Fibroblast of skin of left biceps (primary cell): Measurements from ENCODE around the gene PHLDB2.

Source experiments
- DNase-seq, 2 experiments: peaks; one replicate each; pipeline ENCODE4 v3.0.0-alpha.2; 2013; ENCODE audit warnings: low read depth in 2 of 2

PHLDB2 gene

DNA sequence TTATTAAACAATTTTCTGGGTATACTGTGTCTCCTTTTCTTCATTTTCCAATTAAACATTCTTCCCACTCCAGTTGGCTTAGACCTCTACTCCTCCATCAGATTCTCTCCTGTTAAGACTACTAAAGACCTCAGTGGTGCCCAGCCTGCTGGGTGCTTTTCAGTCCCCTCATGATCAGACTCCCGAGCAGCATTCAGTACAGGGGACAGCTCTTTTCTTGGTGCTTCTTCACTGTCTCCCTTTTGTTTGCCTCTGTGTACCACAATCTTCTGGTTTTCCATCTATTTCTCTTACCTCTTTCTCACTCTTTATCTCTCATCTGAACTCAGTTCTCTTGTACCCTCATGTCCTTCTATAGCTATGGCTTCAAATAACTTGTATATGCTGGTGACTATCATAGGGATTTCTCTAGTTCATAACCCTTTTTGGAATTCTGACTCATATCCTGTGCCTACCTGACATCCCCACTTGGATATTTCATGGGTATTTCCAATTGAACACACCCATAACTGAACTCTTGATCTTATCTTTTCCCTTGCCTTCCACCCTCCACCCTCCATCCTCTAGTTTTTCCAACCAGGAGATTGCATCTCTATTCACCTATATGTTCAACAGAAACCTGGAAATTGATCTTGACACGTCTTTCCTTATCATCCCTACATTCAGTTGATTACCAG, 64.2 kb downstream of the PHLDB2 start:
- DNase-seq, result no peak

DNA sequence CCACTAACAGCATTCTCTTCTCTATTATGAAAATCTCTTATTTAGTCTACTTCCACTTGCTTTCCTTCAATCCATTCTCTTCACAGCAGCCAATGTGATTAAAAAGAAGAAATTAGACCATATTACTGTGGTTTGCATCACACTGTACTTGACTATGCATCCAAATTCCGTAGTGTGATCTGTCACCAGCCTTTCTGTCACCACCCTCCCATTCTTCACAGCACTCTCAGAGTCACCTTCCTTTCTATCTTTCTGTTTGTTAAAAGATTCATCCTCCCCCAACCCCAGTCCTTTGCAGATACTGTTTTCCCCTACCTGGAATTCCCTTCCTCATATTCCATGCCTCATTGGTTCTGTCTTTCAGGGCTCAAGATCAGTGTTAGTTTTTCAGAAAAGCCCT, 64.7 kb downstream of the PHLDB2 start:
- DNase-seq, result no peak

DNA sequence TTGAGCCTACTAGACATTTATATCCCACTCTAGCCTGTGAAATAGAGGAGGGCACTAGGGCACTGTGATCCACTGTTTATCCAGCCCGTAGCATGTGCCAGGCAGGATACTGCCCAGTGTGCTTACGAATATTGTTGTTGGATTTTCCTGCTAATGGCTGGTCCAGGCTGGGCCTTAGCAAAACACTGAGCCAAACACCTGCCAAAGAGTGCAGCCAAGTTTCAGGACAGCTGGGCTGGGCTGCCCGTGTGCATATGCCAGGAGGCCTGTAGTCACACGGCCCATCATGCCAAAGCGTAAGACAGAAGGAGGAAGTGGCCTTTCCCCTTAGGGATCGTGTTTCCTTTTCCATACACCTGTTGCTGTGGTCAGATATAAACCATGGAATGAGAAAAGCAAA, 65.2 kb downstream of the PHLDB2 start:
- DNase-seq, result no peak

DNA sequence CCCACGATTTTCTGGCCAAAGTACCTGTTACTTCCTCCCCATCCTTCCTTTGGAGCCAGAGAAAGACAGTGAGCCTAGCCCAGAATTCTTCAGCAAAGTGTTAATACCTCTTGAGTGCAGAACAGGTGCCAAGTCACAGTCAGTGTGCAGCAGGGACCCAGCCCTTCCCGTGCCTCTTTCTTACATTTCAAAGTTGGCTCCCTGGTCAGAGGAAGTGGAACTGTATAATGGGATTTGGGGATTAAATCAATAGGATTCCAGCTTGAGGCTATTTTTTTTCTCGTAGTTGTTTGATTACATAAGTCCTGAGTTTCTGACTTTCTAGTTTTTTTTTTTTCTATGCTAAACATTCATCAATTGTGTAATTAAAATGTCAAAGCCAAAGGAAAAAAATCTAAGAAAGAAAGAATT, 67.2 kb downstream of the PHLDB2 start:
- DNase-seq, result no peak

DNA sequence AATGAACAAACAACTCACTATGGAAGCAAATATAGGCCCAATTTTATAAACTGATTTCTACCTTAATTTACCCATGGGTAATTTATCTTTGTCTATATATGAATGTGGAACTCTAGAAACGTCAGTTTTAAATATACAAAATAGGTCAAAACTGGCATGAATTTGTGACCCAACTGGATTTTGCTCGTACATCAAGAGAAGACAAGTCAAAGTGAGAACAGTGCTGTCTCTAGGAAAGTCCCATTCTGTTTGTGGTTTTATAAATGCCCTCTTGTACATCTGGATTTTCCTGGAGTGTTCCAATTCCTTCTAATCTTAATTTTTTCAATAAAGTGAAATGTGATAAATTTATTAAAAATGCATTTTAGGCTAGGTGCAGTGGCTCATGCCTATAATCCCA, 69.5 kb downstream of the PHLDB2 start:
- no peak for DNase-seq

DNA sequence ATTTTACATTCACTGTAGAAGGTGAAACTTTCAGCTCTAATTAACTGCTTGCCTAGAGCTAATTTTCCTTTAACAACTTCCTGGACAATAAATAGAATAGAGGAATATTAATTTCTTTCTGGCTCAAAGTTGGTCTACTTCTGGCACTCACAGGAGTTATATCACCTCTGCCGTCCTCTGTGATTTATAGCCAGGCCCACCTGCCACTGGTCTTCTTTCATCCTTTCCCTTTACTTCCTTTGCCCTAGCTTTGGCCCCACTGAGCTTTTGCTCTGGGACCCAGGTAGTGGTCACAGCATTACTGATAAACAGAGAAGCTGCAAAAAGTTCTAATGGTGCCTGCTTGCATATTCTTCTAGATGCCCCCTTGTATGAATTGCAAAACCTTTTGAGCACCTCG, 70.4 kb downstream of the PHLDB2 start:
- DNase-seq, result no peak

DNA sequence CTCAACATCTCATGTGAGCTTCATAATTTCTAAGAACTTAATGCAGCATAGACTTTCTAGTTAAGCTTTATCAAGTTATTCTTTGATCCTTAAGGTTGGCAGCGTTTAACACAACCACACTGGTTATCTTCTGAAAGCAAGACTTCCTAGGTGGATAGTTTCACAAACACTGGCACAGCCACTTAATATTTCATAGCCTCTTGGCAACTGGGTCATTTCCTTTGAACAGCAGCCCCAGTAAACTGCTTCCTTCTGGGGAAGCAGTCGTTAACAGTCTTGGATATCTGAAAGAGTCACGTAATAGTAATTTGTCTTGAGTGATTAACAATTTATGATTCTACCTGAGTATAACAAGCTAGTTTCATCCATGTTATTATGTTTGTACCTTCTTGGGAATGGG, 73.9 kb downstream of the PHLDB2 start:
- no peak for DNase-seq

DNA sequence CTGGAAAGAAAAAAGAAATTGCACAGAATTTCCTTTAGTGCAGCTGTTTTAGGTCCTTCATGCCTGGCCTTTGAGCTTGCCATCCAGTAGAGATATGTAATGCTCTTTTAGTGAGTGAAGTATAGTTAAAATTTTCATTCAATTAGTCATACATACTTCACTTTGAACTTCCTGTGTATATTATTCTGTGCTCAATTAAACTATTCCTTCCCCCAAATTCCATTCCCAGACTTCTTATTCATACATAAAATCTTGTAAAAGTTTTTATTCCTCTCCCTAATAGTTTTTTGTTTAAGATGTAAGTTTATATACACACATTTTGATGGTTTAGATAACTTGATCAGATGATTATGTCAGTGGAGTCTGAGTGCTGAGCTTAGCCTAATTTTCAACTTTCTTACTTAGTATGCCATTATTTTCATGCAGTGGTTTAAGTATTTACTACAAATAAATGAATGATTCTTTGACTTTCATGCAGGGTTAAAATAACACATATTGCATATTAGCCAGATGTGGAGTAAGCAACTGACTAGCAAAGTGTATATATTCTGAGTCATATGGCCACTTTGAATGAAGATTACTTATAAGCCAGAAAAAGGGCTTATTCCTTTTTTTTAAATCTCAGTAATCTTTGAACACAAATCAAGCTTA, 77.3 kb downstream of the PHLDB2 start:
- DNase-seq, result peak; percentile 57 to 62

DNA sequence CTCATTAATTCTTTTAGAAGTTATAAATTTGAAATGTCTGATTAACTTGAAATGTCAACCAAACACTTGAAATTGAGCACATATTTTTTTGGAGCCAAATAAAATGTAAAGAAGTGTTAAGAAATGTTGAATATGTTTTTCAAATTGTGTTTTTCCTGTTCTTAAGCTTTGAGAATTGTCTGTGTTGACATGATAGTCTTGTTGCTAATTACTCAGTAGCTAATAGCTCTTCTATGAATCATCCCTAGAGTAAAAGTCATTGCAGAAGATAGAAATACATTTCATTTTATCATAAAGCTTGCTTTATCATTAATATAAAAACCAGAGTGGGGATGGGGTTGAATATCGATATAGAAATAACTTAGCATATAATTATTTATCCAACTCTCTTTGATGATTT, 77.9 kb downstream of the PHLDB2 start:
- no peak for DNase-seq

DNA sequence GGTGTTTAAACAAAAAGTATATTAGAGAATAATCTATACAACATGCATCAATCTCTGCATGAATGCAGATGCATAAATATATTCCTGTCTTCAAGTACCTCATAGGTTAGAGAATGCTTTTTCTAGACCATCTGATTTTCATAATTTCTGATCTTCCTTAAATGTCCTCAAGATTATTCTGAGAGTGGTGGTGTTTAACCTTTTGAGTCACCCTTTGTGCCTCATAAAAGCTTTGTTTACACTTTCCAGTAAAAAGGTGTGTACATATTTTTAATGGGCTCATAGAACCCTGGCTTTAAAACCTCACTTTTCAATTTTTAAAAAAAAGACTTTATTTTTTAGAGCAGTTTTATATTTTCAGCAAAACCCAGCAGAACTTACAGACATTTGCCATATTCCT, 78.8 kb downstream of the PHLDB2 start:
- no peak for DNase-seq

DNA sequence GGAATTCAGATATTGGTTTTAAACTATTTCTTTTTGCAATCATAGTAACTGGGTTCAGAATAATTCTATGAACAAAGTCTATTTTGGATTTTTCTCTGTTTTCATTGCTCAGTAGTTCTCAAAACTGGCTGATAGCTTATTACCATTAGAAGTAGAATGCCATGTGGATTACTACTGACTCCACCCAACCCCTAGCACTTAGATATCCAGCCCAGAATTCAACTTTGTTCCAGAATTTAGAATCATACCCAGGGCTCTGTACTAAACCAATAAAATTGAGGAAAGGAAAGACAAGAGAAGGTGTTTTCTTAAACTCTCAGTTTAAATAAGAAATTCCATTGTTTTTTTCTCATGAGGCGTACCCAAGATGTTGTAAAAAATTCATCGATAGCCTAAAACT, 80.8 kb downstream of the PHLDB2 start:
- DNase-seq, result no peak

DNA sequence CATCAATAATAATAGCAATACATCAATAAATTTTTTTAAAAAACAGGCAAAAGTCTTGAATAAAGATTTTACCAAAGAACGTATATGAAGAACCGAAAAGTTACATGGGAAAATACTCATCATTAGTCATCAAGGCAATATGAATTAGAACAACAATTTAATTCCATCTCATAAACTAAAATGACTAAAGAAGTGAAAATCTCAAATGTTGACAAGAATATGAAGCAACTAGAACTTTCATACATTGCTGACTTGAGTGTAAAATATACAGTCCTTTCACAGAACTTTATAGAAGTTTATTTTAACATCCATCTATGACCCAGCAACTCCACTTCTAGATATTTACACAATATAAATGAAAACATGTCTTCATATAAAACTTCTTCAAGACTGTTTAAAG, 84.5 kb downstream of the PHLDB2 start:
- no peak for DNase-seq

DNA sequence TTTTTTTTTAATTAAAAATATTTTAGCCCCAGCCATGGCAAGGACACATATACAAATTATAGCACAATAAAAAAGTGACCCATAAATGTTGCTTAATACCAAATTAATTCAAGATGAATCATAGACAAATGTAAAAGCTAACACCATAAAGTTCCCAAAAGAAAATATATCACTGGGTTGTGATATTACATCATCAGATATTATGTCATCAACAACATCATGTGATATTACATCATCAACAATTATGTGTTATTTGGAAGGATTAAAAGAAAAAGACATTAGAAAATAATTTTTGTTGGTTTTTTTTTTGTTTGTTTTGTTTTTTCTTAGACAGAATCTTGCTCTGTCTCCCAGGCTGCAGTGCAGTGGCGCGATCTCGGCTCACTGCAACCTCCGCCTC, 85.3 kb downstream of the PHLDB2 start:
- no peak for DNase-seq

DNA sequence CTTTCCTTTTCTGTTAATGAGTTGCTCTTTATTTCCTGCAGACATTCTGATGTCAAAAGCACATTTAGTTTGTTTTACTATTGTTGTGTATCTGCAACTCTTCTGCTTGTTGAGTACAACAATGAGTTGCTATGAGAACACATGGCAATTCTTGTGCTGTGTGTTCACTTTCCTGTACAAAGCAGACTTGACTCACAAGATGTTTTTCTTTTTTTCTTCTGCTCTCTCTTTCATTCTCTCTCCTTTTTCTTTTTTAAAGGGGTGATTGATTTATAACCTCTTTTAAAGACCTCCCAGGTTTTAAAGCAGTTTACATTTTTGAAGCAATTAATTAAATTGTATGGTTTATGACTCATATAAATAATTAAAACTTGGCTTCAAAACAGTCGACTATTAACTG, 88.2 kb downstream of the PHLDB2 start:
- DNase-seq, result no peak

DNA sequence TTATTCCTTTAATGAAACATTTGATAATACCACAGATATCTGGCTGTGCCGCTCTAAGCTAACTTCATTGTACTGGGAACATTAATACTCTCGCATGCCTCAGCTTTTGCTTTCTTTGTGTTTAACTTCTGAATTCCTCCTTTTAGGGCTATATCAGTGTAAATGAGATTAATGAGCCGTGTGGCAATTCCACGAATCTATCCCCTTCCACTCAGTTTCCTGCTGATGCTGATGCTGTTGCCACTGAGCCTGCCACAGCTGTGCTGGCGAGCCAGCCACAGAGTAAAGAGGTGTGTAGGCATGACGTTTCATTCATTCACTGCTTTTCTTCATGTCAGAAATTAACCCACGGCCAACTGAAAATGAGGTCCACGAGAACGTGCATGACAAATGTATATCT, 89.7 kb downstream of the PHLDB2 start:
- no peak for DNase-seq

DNA sequence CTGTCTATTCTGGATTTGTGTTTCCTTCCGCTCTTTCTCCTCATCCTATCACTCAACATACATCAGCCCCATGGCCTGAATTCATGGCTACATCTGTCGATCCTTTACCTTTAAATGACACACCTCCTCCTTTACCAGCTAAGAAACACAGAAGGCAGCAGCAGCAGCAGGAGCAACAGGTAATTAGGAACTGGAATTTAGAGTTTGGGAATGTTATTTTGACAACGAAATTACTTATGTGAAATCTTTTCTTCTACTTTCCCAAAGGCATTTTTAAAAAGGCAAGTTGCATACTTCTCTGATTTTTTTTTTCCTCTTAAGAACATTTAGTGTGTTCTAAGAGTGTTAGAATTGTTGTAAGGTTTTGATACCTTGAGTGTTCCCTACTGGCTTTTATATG, 90.6 kb downstream of the PHLDB2 start:
- DNase-seq, result no peak

DNA sequence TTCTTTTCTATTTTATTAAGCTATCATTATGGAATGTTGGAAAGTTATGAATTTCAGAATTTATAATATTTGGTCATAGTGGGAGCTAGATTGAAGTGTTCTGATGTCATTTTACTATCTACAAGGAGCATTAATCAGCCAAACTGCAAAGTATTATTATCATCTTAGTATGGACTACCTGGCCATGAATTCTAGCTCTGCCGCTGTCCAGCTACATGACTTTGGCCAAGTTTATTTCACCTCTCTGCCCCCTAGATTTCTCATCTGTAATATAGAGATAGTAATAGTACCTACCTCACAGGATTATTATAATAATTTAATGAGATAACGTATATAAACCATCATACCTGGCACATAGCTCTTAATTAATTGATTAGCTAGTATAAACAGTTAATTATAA, 92.0 kb downstream of the PHLDB2 start:
- DNase-seq, result no peak

DNA sequence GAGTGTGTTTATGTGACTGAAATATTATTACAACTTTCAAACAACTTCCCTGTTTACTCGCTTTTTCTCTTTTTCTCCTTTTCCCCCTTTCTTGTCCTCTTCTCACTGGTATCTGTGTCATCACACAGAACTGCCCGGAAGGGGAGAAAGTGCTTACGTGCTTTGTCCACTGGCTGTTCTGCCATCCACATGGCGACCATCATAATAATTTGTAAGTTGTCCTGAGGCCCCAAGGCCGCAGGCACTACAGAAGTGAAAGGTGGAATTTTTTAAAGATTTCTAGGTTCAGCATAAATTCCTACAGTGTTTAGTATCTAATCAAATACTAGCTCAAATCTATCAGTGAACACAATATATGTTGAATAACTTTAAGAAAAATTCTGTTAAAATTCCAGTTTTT, 93.0 kb downstream of the PHLDB2 start:
- no peak for DNase-seq

DNA sequence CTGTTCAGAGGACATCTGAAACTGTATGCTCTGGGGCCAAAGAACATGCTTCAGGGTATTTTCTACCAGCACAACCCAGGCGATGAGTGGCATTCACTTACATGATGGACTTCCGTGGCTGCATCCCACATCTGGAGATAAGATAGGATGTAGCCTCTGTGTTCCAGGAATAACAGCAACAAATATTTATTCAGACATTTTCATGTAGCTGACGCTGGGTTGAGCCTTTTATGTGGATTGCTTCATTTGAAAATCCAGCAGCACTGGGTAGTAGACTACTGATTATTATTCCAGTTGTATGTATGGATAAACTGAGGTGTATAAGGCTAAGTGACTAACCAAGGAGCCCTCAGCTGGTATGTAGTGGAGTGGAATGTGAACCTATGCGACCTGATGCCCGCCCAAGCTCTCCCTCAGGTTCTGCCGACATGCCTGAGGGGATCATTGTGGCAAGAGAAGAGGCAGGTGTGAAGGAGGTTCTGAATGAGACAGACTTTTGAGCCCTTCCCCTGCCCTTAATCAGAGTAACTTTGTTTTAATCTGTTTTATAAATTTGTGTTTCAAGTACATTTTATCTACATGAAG, 93.9 kb downstream of the PHLDB2 start:
- DNase-seq, result no peak

DNA sequence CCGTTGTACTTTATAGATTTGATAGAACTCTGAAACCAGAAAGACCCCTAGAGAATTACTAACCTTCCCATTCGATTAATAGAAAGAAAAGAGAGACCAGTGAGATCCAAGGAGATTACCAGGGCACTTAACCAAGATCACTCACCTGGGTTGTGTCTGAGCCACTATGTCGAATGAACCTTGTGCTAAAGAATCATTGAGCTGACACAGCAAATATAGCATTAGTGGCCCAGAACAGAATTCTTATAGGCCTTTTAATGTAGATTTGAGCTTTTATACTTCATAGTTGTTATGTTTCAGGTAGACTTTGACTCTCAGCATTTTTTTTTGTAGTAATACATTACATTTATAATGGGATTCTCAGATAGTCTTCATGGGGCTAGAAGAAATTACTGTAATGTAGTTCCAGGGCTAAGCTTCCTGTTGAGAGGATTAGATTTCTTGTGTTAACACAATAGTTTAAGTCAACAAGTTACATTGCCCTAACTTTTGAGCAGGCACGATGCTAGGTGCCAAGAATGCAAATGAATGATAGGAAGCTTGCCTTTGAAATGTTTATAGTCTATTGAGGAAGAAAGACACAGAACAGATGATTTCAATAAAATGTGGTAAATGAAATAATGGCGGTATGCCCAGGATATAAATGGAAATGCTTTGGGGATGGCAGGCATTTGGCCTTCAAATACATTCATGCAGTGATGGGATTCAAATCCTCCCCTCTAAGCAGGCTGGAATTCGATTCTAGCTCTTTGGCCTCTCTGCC, 95.3 kb downstream of the PHLDB2 start:
- peak; percentile 71 to 72 for DNase-seq

DNA sequence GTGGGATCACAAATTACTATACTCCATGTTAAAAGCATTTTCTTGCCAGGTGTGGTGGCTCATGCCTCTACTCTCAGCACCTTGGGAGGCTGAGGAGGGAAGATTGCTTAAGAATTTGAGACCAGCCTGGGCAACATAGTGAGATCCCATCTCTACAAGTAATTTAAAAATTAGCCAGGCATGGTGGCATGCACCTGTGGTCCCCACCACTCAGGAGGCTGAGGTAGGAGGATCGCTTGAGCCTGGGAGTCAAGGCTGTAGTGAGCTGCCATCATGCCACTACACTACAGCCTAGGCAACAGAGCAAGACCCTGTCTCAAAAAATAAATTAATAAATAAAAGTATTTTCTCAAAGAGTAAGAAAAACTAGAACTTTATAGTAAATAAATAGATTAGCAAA, 96.8 kb downstream of the PHLDB2 start:
- no peak for DNase-seq

DNA sequence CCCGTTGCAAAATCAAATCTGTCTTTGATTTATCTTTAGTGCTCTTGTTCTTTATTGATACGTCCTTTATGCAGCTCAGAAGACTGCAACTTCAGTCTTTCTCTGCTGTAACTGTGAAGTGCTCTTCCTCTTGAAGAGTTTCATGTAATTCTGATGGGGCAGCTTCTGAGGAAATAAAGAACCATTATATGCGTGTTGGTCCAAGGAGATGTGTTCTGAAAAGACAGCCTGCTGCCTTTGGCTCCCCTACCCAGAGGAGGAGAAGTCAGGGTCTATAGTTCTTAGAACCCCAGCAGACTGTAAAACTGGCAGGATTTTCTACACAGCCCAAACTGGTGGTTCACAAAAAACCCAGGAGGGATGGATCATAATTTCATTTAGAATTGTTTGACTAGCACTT, 97.4 kb downstream of the PHLDB2 start:
- DNase-seq, result no peak
